K562 (cell line): ENCODE results near the gene IGIP. TPM values are rescaled to one million over a fixed set of nuclear protein-coding genes. Genes with fewer than 3 reads are reported as not detected.
A peak's percentile ranks its signal among the peaks of the same experiment; 100 is the strongest.

Experiments
- ATAC-seq: fragments of 200-7000 bp; cut with Tn5 transposase; 3 replicates; pipeline ENCODE4 v1.9.1; 2020; ENCODE audit warnings: moderate library complexity
- BruUV-seq: library from RNA; stranded (reverse); fragments of 400-500 nt; replicated peaks from 2 replicates; lab custom pipeline; 2021; lab: Mats Ljungman, UMichigan
- CTCF ChIA-PET: fragments of 300-600 bp; formaldehyde crosslinking; extraction: SDS; loops from one replicate; lab custom pipeline; 2021; ENCODE audit warnings: low intra/inter-chr PET ratio; lab: Yijun Ruan, JAX
- POLR2A ChIA-PET: fragments of 300-600, 350-650 bp; sonication (Branson Sonifier 250); formaldehyde crosslinking; extraction: SDS; loops from one replicate; lab custom pipeline; 2021; ENCODE audit warnings: antibody characterized with exemption, inconsistent platforms; lab: Yijun Ruan, JAX
- DNase-seq, 4 experiments: peaks; one replicate each; pipeline versions ENCODE4 v3.0.0 to v3.0.0-alpha.2; 2011 to 2018; ENCODE audit warnings: low spot score in 3 of 4, mixed read lengths in 3 of 4; ENCODE audit errors: extremely low read depth in 1 of 4
- FAIRE-seq: peaks from 2 replicates; lab custom pipeline; 2011; peaks lifted over from hg19 to GRCh38; lab: Jason Lieb, UNC
- H2AFZ ChIP-seq: 2 replicates; pipeline ENCODE4 v1.6.0; 2011; ENCODE audit warnings: low read depth, low read length, control low read depth, inconsistent platforms
- H3K27ac ChIP-seq: fragments of 200-600 bp; 3 replicates; pipeline ENCODE4 v1.8.0; 2011; ENCODE audit warnings: low read depth, mild to moderate bottlenecking, control low read depth, inconsistent platforms, low read length, moderate library complexity, mixed read lengths; ENCODE audit errors: extremely low read depth
- H3K27me3 ChIP-seq, 2 experiments: fragments of 300-600 bp in 1 of 2; 2 replicates in 1 of 2; 3 replicates in 1 of 2; pipeline versions ENCODE4 v1.6.0 to v1.8.0; 2011; ENCODE audit warnings: inconsistent platforms in 2 of 2, low read length in 2 of 2, mild to moderate bottlenecking in 1 of 2, mixed read lengths in 1 of 2, moderate library complexity in 1 of 2; ENCODE audit not compliant: control insufficient read depth in 2 of 2, insufficient read depth in 2 of 2
- H3K36me3 ChIP-seq: fragments of 300-600 bp; 3 replicates; pipeline ENCODE4 v1.8.0; 2011; ENCODE audit warnings: mild to moderate bottlenecking, low read length, inconsistent platforms; ENCODE audit not compliant: control insufficient read depth, insufficient read depth
- H3K4me1 ChIP-seq, 2 experiments: fragments of 200-600 bp in 1 of 2; replicated peaks in 1 of 2; 2 replicates in 1 of 2; 3 replicates in 1 of 2; pipeline versions ENCODE4 v1.5.1 to v1.8.0; 2011; ENCODE audit warnings: inconsistent platforms in 2 of 2, low read length in 2 of 2, mild to moderate bottlenecking in 1 of 2, mixed read lengths in 1 of 2, moderate library complexity in 1 of 2; ENCODE audit not compliant: control insufficient read depth in 2 of 2, insufficient read depth in 2 of 2
- H3K4me2 ChIP-seq: 2 replicates; pipeline ENCODE4 v1.6.1; 2011; ENCODE audit warnings: low read length, control low read depth, inconsistent platforms, mixed read lengths; ENCODE audit not compliant: insufficient read depth
- H3K4me3 ChIP-seq: fragments of 200-600 bp; sonication (generic), shearing (Covaris generic); 2 replicates; pipeline ENCODE4 v1.5.1; 2016; ENCODE audit warnings: control low read depth, inconsistent platforms
- H3K79me2 ChIP-seq: fragments of 200-600 bp; 3 replicates; pipeline ENCODE4 v1.8.0; 2011; ENCODE audit warnings: low read length, inconsistent platforms; ENCODE audit not compliant: control insufficient read depth, insufficient read depth
- H3K9ac ChIP-seq, 2 experiments: 2 replicates each; pipeline versions ENCODE4 v1.6.0 to v1.6.1; 2011; ENCODE audit warnings: low read depth in 2 of 2, low read length in 2 of 2, control low read depth in 1 of 2, inconsistent platforms in 1 of 2, mild to moderate bottlenecking in 1 of 2, mixed read lengths in 1 of 2; ENCODE audit not compliant: insufficient read depth in 1 of 2
- H3K9me1 ChIP-seq: one replicate; pipeline ENCODE4 v1.6.0; 2011; ENCODE audit warnings: inconsistent platforms, mild to moderate bottlenecking, low read length, moderate library complexity; ENCODE audit not compliant: control insufficient read depth, insufficient read depth
- H3K9me3 ChIP-seq: replicated peaks from 2 replicates; pipeline ENCODE4 v1.5.1; 2011; ENCODE audit warnings: low read depth, low read length, inconsistent platforms; ENCODE audit not compliant: control insufficient read depth, insufficient read depth
- H4K20me1 ChIP-seq: replicated peaks from 2 replicates; pipeline ENCODE4 v1.6.1; 2011; ENCODE audit warnings: low read length, inconsistent platforms, mixed read lengths; ENCODE audit not compliant: control insufficient read depth, insufficient read depth
- ATF7 ChIP-seq: fragments of 450-650 bp; IDR thresholded peaks from 2 replicates; pipeline ENCODE4 v1.7.1; 2014; ENCODE audit warnings: mild to moderate bottlenecking, moderate library complexity
- CREB1 ChIP-seq, 2 experiments: sonication (generic) in 1 of 2; formaldehyde crosslinking in 1 of 2; IDR thresholded peaks; 2 replicates each; pipeline versions ENCODE4 v1.6.1 to v1.8.0; 2012 to 2022; ENCODE audit warnings: inconsistent platforms in 1 of 2, mild to moderate bottlenecking in 1 of 2, missing genetic modification reagents in 1 of 2, moderate library complexity in 1 of 2
- EZH2 ChIP-seq: IDR thresholded peaks from 2 replicates; pipeline ENCODE4 v1.6.1; 2012; ENCODE audit warnings: low read depth, mild to moderate bottlenecking, inconsistent platforms, low read length, borderline replicate concordance
- HNRNPUL1 ChIP-seq: fragments of 200-400 bp; formaldehyde crosslinking; IDR thresholded peaks from 2 replicates; pipeline ENCODE4 v1.6.1; 2017; ENCODE audit warnings: low read length
- MXI1 ChIP-seq: IDR thresholded peaks from 2 replicates; pipeline ENCODE4 v1.6.1; 2011; ENCODE audit warnings: low read depth, mild to moderate bottlenecking, improper control_type of control experiment, low read length
- MYC ChIP-seq, 2 experiments: fragments of 250-450 bp in 1 of 2; sonication (Bioruptor Pico) in 1 of 2; IDR thresholded peaks; 2 replicates each; pipeline versions ENCODE4 v1.5.1 to v1.6.1; 2012 to 2021; ENCODE audit warnings: low read depth in 2 of 2, borderline replicate concordance in 1 of 2, improper control_type of control experiment in 1 of 2, low read length in 1 of 2, mild to moderate bottlenecking in 1 of 2, moderate library complexity in 1 of 2
- NCOA1 ChIP-seq: fragments of 450-650 bp; IDR thresholded peaks from 2 replicates; pipeline ENCODE4 v1.6.1; 2016; ENCODE audit warnings: low read depth
- NCOR1 ChIP-seq: fragments of 450-650 bp; IDR thresholded peaks from 2 replicates; pipeline ENCODE4 v1.6.1; 2016; ENCODE audit warnings: mild to moderate bottlenecking, moderate library complexity
- NFXL1 ChIP-seq: fragments of 450-650 bp; formaldehyde crosslinking; IDR thresholded peaks from 2 replicates; pipeline ENCODE4 v1.4.0; 2021; ENCODE audit warnings: mild to moderate bottlenecking
- PHB ChIP-seq: fragments of 250-450 bp; sonication (Bioruptor Pico); IDR thresholded peaks from 2 replicates; pipeline ENCODE4 v1.5.0; 2021
- SMARCA4 ChIP-seq: fragments of 450-650 bp; IDR thresholded peaks from 2 replicates; pipeline ENCODE4 v1.6.1; 2016
- TSC22D4 ChIP-seq: fragments of 450-650 bp; IDR thresholded peaks from 2 replicates; pipeline ENCODE4 v1.6.1; 2016; ENCODE audit warnings: missing genetic modification characterization, missing biosample characterization, control low read depth
- YY1 ChIP-seq, 3 experiments: IDR thresholded peaks; 2 replicates each; pipeline ENCODE4 v1.6.1; 2011; ENCODE audit warnings: low read length in 2 of 3, mild to moderate bottlenecking in 2 of 3, moderate library complexity in 2 of 3, borderline replicate concordance in 1 of 3, control low read depth in 1 of 3, low read depth in 1 of 3; ENCODE audit not compliant: insufficient read depth in 3 of 3, insufficient replicate concordance in 2 of 3, control insufficient read depth in 1 of 3, insufficient read length in 1 of 3; ENCODE audit errors: extremely low read depth in 1 of 3
- WGBS: fragments of 100-300 bp; shearing (Covaris generic); methylation state at CpG from one replicate; pipeline ENCODE4 v1.1.6; 2016; ENCODE audit warnings: low coverage, mixed read lengths; ENCODE audit not compliant: insufficient coverage; ENCODE audit errors: missing lambda C conversion rate; 5-methylcytosine and 5-hydroxymethylcytosine counted together
- in situ Hi-C: fragments of 300-500 bp; cut with MboI; formaldehyde crosslinking; loops from 4 replicates; pipeline ENCODE4 v1.15.0; 2018; ENCODE audit warnings: inconsistent platforms, mixed read lengths
- intact Hi-C: fragments of 100-400 bp; cut with micrococcal nuclease; formaldehyde crosslinking; loops from 2 replicates; pipeline ENCODE4 v1.14.2; 2022
- polyA plus RNA-seq, 8 experiments: library from polyadenylated mRNA; depleted of rRNA in 4 of 8; stranded (reverse) in 5 of 8; unstranded in 3 of 8; fragments of >200 nt; fragmentation: Nextera tagmentation in 2 of 8; fragmentation: Illumina TruSeq in 1 of 8; extraction: Ambion mirVana in 2 of 8; extraction: Trizol in 1 of 8; gene quantifications; 2 replicates each; pipeline versions ENCODE4 v1.2.1 to v1.2.3, GENCODE V29; 2011 to 2014; ENCODE audit warnings: inconsistent platforms in 1 of 8, missing spikeins in 1 of 8
- total RNA-seq, 7 experiments: library from RNA; depleted of rRNA in 6 of 7; stranded (reverse); fragments of >200 nt in 6 of 7; fragmentation: Illumina TruSeq in 2 of 7; extraction: Trizol in 2 of 7; gene quantifications; 2 replicates each; pipeline versions ENCODE4 v1.2.1 to v1.2.3, GENCODE V29; 2011 to 2021; ENCODE audit warnings: low replicate concordance in 1 of 7
- TF ChIP-seq, protein P1 (sequence below): fragments of 250-450 bp; sonication (Bioruptor Pico); IDR thresholded peaks from 2 replicates; pipeline ENCODE4 v1.5.0; 2021; ENCODE audit warnings: mild to moderate bottlenecking, borderline replicate concordance
- TF ChIP-seq, protein P2 (sequence below), 2 experiments: fragments of 450-650 bp in 1 of 2; sonication (generic) in 1 of 2; formaldehyde crosslinking; conservative IDR thresholded peaks; 2 replicates each; pipeline versions ENCODE4 v1.4.0 to v1.8.1; 2020 to 2022; ENCODE audit warnings: mild to moderate bottlenecking in 1 of 2, missing genetic modification reagents in 1 of 2

Gene IGIP
- total and polyA plus RNA-seq, 9 of the 15 experiments (the other 6 are each of a cell fraction or from before 2014, with no cell fraction given) = 0.52 to 1.6 (median 1.2) TPM

DNA sequence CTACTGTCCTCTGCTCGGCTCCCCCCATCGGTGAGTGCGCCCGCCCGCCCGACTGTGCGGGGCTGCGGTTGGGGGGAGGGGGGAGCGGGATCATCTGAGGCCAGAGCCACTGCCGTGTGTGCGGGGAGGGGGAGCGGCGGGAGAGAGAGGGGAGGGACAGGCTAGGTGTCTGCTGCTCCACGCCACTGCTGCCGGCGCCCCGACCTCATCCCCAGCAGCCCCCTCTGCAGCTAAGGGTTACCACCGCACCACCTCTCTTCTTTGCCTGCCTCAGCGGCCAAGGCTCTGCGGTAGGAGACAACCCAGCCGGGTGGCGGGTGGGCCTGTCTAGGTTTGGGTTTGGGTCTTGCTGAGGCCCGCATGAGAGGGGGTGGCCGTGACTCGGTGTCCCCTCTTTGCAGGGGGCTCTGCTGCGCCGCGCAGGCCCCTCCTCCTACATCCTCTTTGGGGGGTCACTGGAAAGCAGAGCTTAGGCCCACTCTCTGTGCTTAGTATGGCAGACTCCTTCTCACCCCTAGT is 12.5 kb upstream of the IGIP start (continued):
- TF ChIP-seq MYC (IDR thresholded peaks at IDR 0.05; ENCODE audit: low read depth, low read length) = no peak
- TF ChIP-seq MYC (CRISPR knock-in tag; IDR thresholded peaks at IDR 0.05; ENCODE audit: borderline replicate concordance, low read depth) = peak; percentile 29; the same call in 1 of the 2 replicates
- peak; percentile 14; the same call in 1 of the 2 replicates for TF ChIP-seq NCOR1
- no peak for TF ChIP-seq CREB1 (IDR thresholded peaks at IDR 0.05)
- no peak for TF ChIP-seq CREB1 (CRISPR knock-in tag; IDR thresholded peaks at IDR 0.05)
- no peak for TF ChIP-seq MXI1
- TF ChIP-seq EZH2 = no peak

DNA sequence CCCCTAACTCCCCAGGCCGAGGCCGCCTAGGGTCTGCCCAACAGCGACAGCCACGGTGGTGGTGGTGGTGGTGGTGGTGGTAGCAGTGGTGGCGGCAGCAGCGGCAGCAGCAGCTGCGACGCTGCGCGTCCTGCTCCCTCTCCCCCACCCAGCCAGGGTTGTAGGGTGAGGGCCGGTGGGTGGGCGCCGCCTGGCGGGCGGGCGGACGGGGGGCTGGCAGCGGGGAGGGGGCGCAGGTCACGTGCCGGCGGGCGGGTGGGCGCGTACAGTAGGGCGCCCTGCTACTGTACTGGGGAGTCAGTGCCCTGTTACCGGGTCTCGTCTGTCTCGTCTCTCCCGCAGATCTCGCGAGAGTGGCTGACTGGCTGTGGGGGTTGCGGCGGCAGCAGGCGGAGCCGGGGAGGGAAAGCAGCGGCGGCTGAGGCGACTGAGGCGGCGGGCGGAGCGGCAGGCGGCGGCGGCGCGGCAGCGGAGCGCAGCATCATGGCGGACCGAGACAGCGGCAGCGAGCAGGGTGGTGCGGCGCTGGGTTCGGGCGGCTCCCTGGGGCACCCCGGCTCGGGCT is 12.0 kb upstream of the IGIP start, which contains the start of gene PURA:
TSS of gene PURA (plus strand) at position 411 of the 565 bp plus-strand sequence. CDS start at position 484, 73 bp downstream.
- H3K9me1 ChIP-seq = no peaks in the 10 kb centered on the region
- ATAC-seq = peak; percentile 82
- POLR2A ChIA-PET = interaction anchor here (0.6 to 1.9 kb wide), 3 partner anchors 10 to 68 kb away, joined by 3 to 6 read pairs (median 5); no protein-coding TSS in a partner anchor
- H3K27ac ChIP-seq = peak within 1 kb of the TSS; percentile 78
- intact Hi-C loops (loop anchor here (10.0 kb wide), 2 partner anchors 601 to 1501 kb away; partner anchors contain the start of gene DIAPH1), in situ Hi-C loops (no loop called here)
- peak; percentile 71 for FAIRE-seq
- peak within 1 kb of the TSS; percentile 65 for H3K4me3 ChIP-seq
- no peaks in the 10 kb centered on the region; the same call in 2 of the 3 replicates for H3K36me3 ChIP-seq
- peaks cover 88% of the 10 kb centered on the region for H3K79me2 ChIP-seq
- peak within 1 kb of the TSS; percentile 80 for H2AFZ ChIP-seq
- H3K4me2 ChIP-seq = peak within 1 kb of the TSS; percentile 96
- BruUV-seq = no TSS peak
- H3K27me3 ChIP-seq = no peaks in the 10 kb centered on the region
- peak within 1 kb of the TSS; percentile 74 to 94 for H3K9ac ChIP-seq
- H3K4me1 ChIP-seq = peaks cover 28 to 30% of the 10 kb centered on the region in 2 experiments
- CTCF ChIA-PET = interaction anchor here (0.8 to 1.2 kb wide), 2 partner anchors 37 to 41 kb away, joined by 3 to 6 read pairs; no protein-coding TSS in a partner anchor
- peaks cover 6% of the 10 kb centered on the region; the same call in 1 of the 2 replicates for H4K20me1 ChIP-seq
- 1% methylated on average over 30 of the region's 60 CpGs for WGBS
- peak; percentile 93 to 95 (median 94) for DNase-seq
- no peaks in the 10 kb centered on the region for H3K9me3 ChIP-seq
- TF ChIP-seq YY1 (IDR thresholded peaks at IDR 0.05; ENCODE audit: borderline replicate concordance in 1 of 3, control insufficient read depth in 1 of 3, extremely low read depth in 1 of 3, insufficient read depth in 3 of 3, insufficient read length in 1 of 3, insufficient replicate concordance in 2 of 3, low read depth in 1 of 3, low read length in 2 of 3) = peak; percentile 32 to 89 (median 85)
- no peak for TF ChIP-seq ATF7
- no peak for TF ChIP-seq NCOA1
- no peak for TF ChIP-seq NFXL1 (CRISPR knock-in tag)
- TF ChIP-seq SMARCA4 = no peak
- TF ChIP-seq HNRNPUL1 = no peak
- TF ChIP-seq, protein P1, sequence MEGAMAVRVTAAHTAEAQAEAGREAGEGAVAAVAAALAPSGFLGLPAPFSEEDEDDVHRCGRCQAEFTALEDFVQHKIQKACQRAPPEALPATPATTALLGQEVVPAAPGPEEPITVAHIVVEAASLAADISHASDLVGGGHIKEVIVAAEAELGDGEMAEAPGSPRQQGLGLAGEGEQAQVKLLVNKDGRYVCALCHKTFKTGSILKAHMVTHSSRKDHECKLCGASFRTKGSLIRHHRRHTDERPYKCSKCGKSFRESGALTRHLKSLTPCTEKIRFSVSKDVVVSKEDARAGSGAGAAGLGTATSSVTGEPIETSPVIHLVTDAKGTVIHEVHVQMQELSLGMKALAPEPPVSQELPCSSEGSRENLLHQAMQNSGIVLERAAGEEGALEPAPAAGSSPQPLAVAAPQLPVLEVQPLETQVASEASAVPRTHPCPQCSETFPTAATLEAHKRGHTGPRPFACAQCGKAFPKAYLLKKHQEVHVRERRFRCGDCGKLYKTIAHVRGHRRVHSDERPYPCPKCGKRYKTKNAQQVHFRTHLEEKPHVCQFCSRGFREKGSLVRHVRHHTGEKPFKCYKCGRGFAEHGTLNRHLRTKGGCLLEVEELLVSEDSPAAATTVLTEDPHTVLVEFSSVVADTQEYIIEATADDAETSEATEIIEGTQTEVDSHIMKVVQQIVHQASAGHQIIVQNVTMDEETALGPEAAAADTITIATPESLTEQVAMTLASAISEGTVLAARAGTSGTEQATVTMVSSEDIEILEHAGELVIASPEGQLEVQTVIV = no peak
- TF ChIP-seq, protein P2, sequence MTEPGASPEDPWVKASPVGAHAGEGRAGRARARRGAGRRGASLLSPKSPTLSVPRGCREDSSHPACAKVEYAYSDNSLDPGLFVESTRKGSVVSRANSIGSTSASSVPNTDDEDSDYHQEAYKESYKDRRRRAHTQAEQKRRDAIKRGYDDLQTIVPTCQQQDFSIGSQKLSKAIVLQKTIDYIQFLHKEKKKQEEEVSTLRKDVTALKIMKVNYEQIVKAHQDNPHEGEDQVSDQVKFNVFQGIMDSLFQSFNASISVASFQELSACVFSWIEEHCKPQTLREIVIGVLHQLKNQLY (CRISPR knock-in tag; conservative IDR thresholded peaks at IDR 0.05) = no peak
- no peak for TF ChIP-seq PHB (CRISPR knock-in tag)
- no peak for TF ChIP-seq TSC22D4
